ENCODE measurements around the gene NMB.

- TF ChIP-seq ARNTL (CRISPR knock-in tag; IDR thresholded peaks at IDR 0.05; ENCODE audit: borderline replicate concordance, low read depth) (no peak), ZC3H10 (CRISPR knock-in tag; IDR thresholded peaks at IDR 0.05) (no peak), ZFP3 (CRISPR knock-in tag; IDR thresholded peaks at IDR 0.05) (no peak), ZFP30 (CRISPR knock-in tag; IDR thresholded peaks at IDR 0.05) (no peak), CSRNP3 (CRISPR knock-in tag; IDR thresholded peaks at IDR 0.05) (no peak), PATZ1 (CRISPR knock-in tag; IDR thresholded peaks at IDR 0.05; ENCODE audit: borderline replicate concordance) (no peak)
Measured at GRCh38 chr15:84648539-84648938, 9.5 kb downstream of the NMB start.
